Fibroblast of the aortic adventitia (primary cell): ENCODE results near the gene NLK. TPM values are rescaled to one million over a fixed set of nuclear protein-coding genes. Genes with fewer than 3 reads are reported as not detected.
"Not testable (repeated sequence)": the region's sequence is repeated elsewhere in the genome, so short reads cannot be mapped to it uniquely, and the experiment has no call there.

Experiments
- DNase-seq: peaks from one replicate; pipeline ENCODE4 v3.0.0-alpha.2; 2010; ENCODE audit warnings: low read depth
- H3K4me3 ChIP-seq: 2 replicates; pipeline ENCODE4 v1.5.1; 2011; ENCODE audit warnings: low read depth, mild to moderate bottlenecking, control low read depth, low read length, moderate library complexity
- total RNA-seq: library from RNA; depleted of rRNA; stranded (reverse); fragments of >200 nt; gene quantifications from 2 replicates; pipeline ENCODE4 v1.2.3, GENCODE V29; 2012; ENCODE audit warnings: low replicate concordance
- TF ChIP-seq, protein P1 (sequence below): IDR thresholded peaks from 2 replicates; pipeline ENCODE4 v1.5.1; 2011; ENCODE audit warnings: mild to moderate bottlenecking, low read length, control low read depth, inconsistent platforms; ENCODE audit not compliant: insufficient read depth

The NLK gene
- total RNA-seq, 1 donor, result 12.2 TPM

DNA sequence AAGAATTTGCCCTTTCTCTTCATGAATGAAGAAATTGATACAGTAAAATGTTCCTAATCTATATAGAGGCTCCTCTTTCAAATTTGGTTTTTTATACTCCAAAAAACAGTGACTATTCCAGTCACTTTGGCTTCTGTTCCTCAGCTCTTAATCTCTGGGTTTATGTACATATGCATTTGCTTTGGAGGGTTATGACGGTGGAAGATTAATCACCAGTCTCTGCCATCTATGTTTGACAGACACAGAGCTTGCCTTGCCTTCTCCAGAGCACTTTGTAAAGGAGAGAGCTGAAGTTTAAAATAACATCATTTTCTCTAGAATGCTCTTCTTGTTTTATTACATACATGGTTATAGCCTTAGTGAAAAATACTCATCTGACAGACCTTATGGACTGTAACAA, 99.3 kb downstream of the NLK start:
- no peak for DNase-seq
- no peak overlapping the region for H3K4me3 ChIP-seq
- TF ChIP-seq, protein P1, sequence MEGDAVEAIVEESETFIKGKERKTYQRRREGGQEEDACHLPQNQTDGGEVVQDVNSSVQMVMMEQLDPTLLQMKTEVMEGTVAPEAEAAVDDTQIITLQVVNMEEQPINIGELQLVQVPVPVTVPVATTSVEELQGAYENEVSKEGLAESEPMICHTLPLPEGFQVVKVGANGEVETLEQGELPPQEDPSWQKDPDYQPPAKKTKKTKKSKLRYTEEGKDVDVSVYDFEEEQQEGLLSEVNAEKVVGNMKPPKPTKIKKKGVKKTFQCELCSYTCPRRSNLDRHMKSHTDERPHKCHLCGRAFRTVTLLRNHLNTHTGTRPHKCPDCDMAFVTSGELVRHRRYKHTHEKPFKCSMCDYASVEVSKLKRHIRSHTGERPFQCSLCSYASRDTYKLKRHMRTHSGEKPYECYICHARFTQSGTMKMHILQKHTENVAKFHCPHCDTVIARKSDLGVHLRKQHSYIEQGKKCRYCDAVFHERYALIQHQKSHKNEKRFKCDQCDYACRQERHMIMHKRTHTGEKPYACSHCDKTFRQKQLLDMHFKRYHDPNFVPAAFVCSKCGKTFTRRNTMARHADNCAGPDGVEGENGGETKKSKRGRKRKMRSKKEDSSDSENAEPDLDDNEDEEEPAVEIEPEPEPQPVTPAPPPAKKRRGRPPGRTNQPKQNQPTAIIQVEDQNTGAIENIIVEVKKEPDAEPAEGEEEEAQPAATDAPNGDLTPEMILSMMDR, result no peak

DNA sequence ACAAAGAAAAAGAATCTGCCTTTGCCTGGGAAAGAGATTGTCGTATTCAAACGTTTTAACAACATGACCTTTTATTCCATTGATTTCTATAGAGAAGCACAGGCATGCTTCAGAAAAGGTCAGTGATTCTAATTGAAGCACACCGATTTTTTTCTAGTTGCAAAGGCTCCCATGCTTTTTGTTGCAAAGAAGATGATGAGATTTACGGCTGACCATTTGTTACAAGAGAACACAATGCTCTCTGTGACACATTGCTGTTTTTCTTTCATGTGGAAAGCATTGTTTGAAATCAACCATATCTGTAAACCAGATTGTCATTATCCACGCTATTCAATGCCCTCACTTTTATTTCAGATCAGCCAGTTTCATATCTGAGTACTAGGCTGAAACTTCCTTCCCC, 99.8 kb downstream of the NLK start:
- H3K4me3 ChIP-seq, result no peak overlapping the region
- DNase-seq, result no peak
- TF ChIP-seq, protein P1, result no peak

DNA sequence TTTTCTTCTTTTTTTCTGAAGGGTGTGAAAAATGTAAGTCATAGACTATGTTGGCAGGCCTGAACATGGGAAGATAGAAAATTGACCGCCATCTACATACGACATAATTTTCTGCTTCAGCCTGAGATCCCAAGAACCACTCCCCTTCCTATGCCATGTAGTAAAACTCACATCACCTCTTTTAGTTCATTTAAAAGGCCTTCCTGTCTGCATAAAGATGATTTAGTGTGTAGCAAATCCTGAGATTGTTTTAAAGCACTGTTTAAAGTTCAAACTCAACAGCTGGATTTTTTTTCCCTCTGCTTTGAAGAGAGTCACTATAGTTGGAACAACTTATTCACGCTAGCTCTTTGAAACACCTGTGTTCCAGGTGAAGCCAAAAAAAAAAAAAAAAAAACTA, 101.5 kb downstream of the NLK start:
- DNase-seq, result no peak
- no peak overlapping the region for H3K4me3 ChIP-seq
- TF ChIP-seq, protein P1, result no peak

DNA sequence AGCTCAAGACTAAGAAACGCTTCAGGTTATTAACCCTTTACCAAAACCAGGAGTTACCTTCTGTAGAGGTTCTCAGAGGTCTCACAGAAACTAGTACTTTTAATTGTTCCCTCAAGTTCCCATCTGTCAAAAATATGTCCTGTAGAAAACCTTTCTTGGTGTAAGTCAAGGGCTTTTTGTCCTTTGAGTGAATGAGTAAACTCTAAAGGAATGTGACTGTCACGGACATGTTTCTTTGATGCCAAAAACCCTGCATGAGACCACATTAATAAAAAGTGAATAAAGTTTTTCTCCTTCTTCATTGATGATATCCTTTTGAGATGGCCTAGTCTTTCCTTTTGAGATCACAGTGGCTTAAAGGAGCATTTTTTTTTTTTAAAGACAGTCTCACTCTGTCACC, 102.9 kb downstream of the NLK start:
- H3K4me3 ChIP-seq, result no peak overlapping the region
- DNase-seq, result peak; percentile 8
- TF ChIP-seq, protein P1, result no peak

DNA sequence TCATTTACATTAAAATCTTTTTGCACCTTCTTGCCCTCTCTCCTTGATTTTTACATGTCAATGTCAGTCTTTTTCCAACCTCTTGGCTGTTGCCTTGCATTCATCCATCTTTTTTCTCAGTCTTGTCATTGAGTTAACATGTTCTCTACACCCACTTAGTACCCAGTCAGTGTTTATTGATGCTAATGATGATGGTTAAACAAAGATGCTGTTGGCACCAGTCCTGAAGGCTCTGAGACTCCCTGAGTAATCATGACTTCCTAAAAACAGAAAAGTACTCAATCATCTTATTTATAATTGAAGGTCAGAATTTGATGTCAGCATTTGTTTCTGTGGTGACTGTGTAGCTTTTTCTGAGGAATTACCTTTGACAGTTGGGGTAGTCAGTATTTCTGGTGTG, 104.5 kb downstream of the NLK start:
- TF ChIP-seq, protein P1, result no peak
- no peak for DNase-seq
- H3K4me3 ChIP-seq, result no peak overlapping the region

DNA sequence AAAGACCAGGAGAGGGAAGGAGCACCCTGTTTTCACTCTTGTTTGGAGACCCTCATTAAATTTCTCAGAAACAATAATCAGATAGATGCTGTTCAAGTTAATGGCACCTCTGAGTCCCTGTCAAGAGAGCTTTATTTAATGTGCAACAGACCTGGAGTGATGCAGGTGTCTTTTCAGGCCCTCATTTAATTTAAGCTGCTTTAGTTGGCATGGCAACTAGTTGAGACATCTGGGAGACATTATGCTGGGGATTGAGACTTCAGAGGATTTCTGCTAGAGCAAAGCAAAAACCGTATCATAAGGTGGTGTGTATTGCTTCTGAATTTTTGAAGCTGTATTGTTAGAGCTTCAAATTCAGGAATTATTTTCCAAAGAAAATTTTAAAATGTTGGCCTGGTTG, 108.5 kb downstream of the NLK start:
- TF ChIP-seq, protein P1, result no peak
- DNase-seq, result no peak

DNA sequence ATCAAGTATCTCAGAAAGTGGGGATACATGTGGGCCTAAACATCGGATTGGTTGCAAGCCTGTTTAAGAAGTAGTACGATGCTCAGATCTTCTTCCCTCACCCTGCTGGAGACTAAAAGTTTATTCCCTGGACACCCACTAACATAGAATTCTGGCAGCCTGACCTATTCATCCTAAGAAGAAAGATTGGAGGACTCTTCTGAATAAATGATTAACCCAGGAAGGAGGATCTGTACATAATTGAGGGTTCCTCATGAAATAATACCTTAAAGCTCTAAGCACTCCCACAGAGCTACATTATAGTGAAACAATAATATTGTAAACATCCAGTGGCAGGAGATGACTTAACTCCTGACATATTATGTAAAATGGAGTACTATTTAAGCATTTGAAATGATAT, 111.7 kb downstream of the NLK start:
- DNase-seq, result no peak
- TF ChIP-seq, protein P1, result no peak
- no peak overlapping the region for H3K4me3 ChIP-seq

More for the DNA sequence above, 108.5 kb downstream of the NLK start:
- no peak overlapping the region for H3K4me3 ChIP-seq

DNA sequence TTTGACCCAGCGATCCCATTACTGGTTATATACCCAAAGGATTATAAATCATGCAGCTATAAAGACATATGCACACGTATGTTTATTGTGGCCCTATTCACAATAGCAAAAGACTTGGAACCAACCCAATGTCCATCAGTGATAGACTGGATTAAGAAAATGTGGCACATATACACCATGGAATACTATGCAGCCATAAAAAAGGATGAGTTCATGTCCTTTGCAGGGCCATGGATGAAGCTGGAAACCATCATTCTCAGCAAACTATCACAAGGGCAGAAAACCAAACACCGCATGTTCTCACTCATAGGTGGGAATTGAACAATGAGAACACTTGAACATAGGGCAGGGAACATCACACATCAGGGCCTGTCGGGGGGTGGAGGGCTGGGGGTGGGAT, 112.9 kb downstream of the NLK start:
- H3K4me3 ChIP-seq, result not testable (repeated sequence)

More for the DNA sequence above, 112.9 kb downstream of the NLK start:
- DNase-seq, result not testable (repeated sequence)
